ENCODE results near the gene SCARF2. TPM values are rescaled to one million over a fixed set of nuclear protein-coding genes. Genes with fewer than 3 reads are reported as not detected.
A peak's percentile ranks its signal among the peaks of the same experiment; 100 is the strongest.
"Not testable (repeated sequence)": the region's sequence is repeated elsewhere in the genome, so short reads cannot be mapped to it uniquely, and the experiment has no call there.

SCARF2 gene
- total RNA-seq, 1 donor from 2014 or later: 2.6 TPM

- intact Hi-C loops (cut with DNase I): no loop called here
- ATAC-seq (ENCODE audit: poor library complexity) (no peak), DNase-seq (no peak)
Observed at GRCh38 chr22:20464912-20465758, 27.5 kb upstream of the SCARF2 start.

- no peak for DNase-seq
- intact Hi-C loops (cut with DNase I): no loop called here
- no peak for ATAC-seq (ENCODE audit: poor library complexity)
Observed at GRCh38 chr22:20464096-20464614, 26.5 kb upstream of the SCARF2 start.

GRCh38 chr22:20463324-20464095 lies 25.9 kb upstream of the SCARF2 start:
- intact Hi-C loops (cut with DNase I): no loop called here
- DNase-seq: no peak
- ATAC-seq (ENCODE audit: poor library complexity): peak; percentile 38

- DNase-seq: no peak
Observed at GRCh38 chr22:20459862-20460261, 22.2 kb upstream of the SCARF2 start.

GRCh38 chr22:20459152-20459542 lies 21.5 kb upstream of the SCARF2 start:
- intact Hi-C loops (cut with DNase I): no loop called here
- ATAC-seq (ENCODE audit: poor library complexity) (no peak), DNase-seq (no peak)

More at GRCh38 chr22:20459862-20460261, 22.2 kb upstream of the SCARF2 start:
- intact Hi-C loops (cut with DNase I): no loop called here
- ATAC-seq (ENCODE audit: poor library complexity): no peak

GRCh38 chr22:20458530-20459151 lies 21.0 kb upstream of the SCARF2 start:
- ATAC-seq (ENCODE audit: poor library complexity): no peak
- intact Hi-C loops (cut with DNase I): no loop called here
- DNase-seq: no peak

- DNase-seq: no peak
- ATAC-seq (ENCODE audit: poor library complexity): no peak
- intact Hi-C loops (cut with DNase I): loop anchor here (2.0 kb wide), 1 partner anchor 39 kb away; no protein-coding TSS in a partner anchor
Observed at GRCh38 chr22:20457506-20458240, 20.0 kb upstream of the SCARF2 start.

- no peak for DNase-seq
- ATAC-seq (ENCODE audit: poor library complexity): no peak
- intact Hi-C loops (cut with DNase I): loop anchor here (2.0 kb wide), 1 partner anchor 38 kb away; no protein-coding TSS in a partner anchor
Observed at GRCh38 chr22:20456722-20457076, 19.1 kb upstream of the SCARF2 start.

GRCh38 chr22:20456064-20456721 lies 18.6 kb upstream of the SCARF2 start:
- intact Hi-C loops (cut with DNase I): loop anchor here (2.0 kb wide), 1 partner anchor 37 kb away; no protein-coding TSS in a partner anchor
- ATAC-seq (ENCODE audit: poor library complexity) (peak; percentile 93), DNase-seq (peak; percentile 84)

GRCh38 chr22:20455709-20456063 lies 18.1 kb upstream of the SCARF2 start:
- intact Hi-C loops (cut with DNase I): loop anchor here (2.0 kb wide), 1 partner anchor 37 kb away; no protein-coding TSS in a partner anchor
- ATAC-seq (ENCODE audit: poor library complexity) (no peak), DNase-seq (no peak)

GRCh38 chr22:20453222-20453621 lies 15.6 kb upstream of the SCARF2 start:
- DNase-seq (no peak), ATAC-seq (ENCODE audit: poor library complexity) (no peak)
- intact Hi-C loops (cut with DNase I): no loop called here

GRCh38 chr22:20451920-20452319 lies 14.3 kb upstream of the SCARF2 start:
- intact Hi-C loops (cut with DNase I): no loop called here
- ATAC-seq (ENCODE audit: poor library complexity) (no peak), DNase-seq (no peak)

GRCh38 chr22:20451129-20451778 lies 13.6 kb upstream of the SCARF2 start:
- intact Hi-C loops (cut with DNase I); DNase-seq: not testable (repeated sequence)

GRCh38 chr22:20450551-20450906 lies 12.9 kb upstream of the SCARF2 start:
- ATAC-seq (ENCODE audit: poor library complexity) (no peak), DNase-seq (no peak)
- intact Hi-C loops (cut with DNase I): no loop called here

More at GRCh38 chr22:20451129-20451778, 13.6 kb upstream of the SCARF2 start:
- not testable (repeated sequence) for ATAC-seq (ENCODE audit: poor library complexity)

- ATAC-seq (ENCODE audit: poor library complexity) (no peak), DNase-seq (no peak)
- intact Hi-C loops (cut with DNase I): no loop called here
Observed at GRCh38 chr22:20449819-20450550, 12.4 kb upstream of the SCARF2 start.

- no peak for DNase-seq
- intact Hi-C loops (cut with DNase I): no loop called here
Observed at GRCh38 chr22:20448630-20449029, 11.0 kb upstream of the SCARF2 start.

More at GRCh38 chr22:20448630-20449029, 11.0 kb upstream of the SCARF2 start:
- no peak for ATAC-seq (ENCODE audit: poor library complexity)
